Neuronal stem cell (in vitro differentiated cells): Measurements from ENCODE around the gene GADD45GIP1.
"Not testable (repeated sequence)": the region's sequence is repeated elsewhere in the genome, so short reads cannot be mapped to it uniquely, and the experiment has no call there.

Source experiments
- DNase-seq: peaks from one replicate; pipeline ENCODE4 v3.0.0-alpha.2; 2013; ENCODE audit warnings: low spot score
- H2AFZ ChIP-seq: one replicate; pipeline ENCODE4 v1.6.1; 2013; ENCODE audit warnings: mild to moderate bottlenecking, low read length, inconsistent platforms
- H2AK5ac ChIP-seq: 2 replicates; pipeline ENCODE4 v1.6.1; 2013; ENCODE audit warnings: low read depth, mild to moderate bottlenecking, inconsistent platforms, low read length, moderate library complexity, mixed read lengths
- H2BK120ac ChIP-seq: 2 replicates; pipeline ENCODE4 v1.6.1; 2013; ENCODE audit warnings: low read depth, mild to moderate bottlenecking, inconsistent platforms, low read length, moderate library complexity, mixed read lengths
- H2BK12ac ChIP-seq: one replicate; pipeline ENCODE4 v1.6.1; 2013; ENCODE audit warnings: low read length, inconsistent platforms
- H2BK15ac ChIP-seq: 2 replicates; pipeline ENCODE4 v1.6.1; 2013; ENCODE audit warnings: mild to moderate bottlenecking, low read length, inconsistent platforms, mixed read lengths
- H2BK5ac ChIP-seq: one replicate; pipeline ENCODE4 v1.6.1; 2013; ENCODE audit warnings: inconsistent platforms, mild to moderate bottlenecking, low read length, moderate library complexity
- H3K14ac ChIP-seq: one replicate; pipeline ENCODE4 v1.6.1; 2013; ENCODE audit warnings: low read length, inconsistent platforms
- H3K18ac ChIP-seq: 2 replicates; pipeline ENCODE4 v1.6.1; 2013; ENCODE audit warnings: low read length, inconsistent platforms
- H3K23ac ChIP-seq: 2 replicates; pipeline ENCODE4 v1.6.1; 2013; ENCODE audit warnings: low read depth, mild to moderate bottlenecking, mixed read lengths, low read length, inconsistent platforms; ENCODE audit not compliant: poor library complexity
- H3K27ac ChIP-seq: replicated peaks from 3 replicates; pipeline ENCODE4 v1.5.1; 2013; ENCODE audit warnings: low read length, inconsistent platforms
- H3K27me3 ChIP-seq, 3 experiments: 2 replicates each; pipeline ENCODE4 v1.6.1; 2013; ENCODE audit warnings: low read length in 3 of 3, mild to moderate bottlenecking in 2 of 3, inconsistent platforms in 1 of 3, low read depth in 1 of 3, mixed read lengths in 1 of 3, moderate library complexity in 1 of 3; ENCODE audit not compliant: control insufficient read depth in 3 of 3, insufficient read depth in 3 of 3
- H3K36me3 ChIP-seq, 2 donors: replicated peaks in 1 of 2; 2 replicates each; pipeline ENCODE4 v1.6.1; 2013; ENCODE audit warnings: low read length in 2 of 2; ENCODE audit not compliant: control insufficient read depth in 2 of 2, insufficient read depth in 2 of 2
- H3K4ac ChIP-seq: 2 replicates; pipeline ENCODE4 v1.6.1; 2013; ENCODE audit warnings: inconsistent platforms, mild to moderate bottlenecking, low read length, moderate library complexity
- H3K4me1 ChIP-seq, 2 donors: 1 replicate in 1 of 2; 2 replicates in 1 of 2; pipeline ENCODE4 v1.6.1; 2013; ENCODE audit warnings: low read length in 2 of 2, low read depth in 1 of 2; ENCODE audit not compliant: control insufficient read depth in 2 of 2, insufficient read depth in 1 of 2
- H3K4me2 ChIP-seq: one replicate; pipeline ENCODE4 v1.6.1; 2013; ENCODE audit warnings: mild to moderate bottlenecking, low read length, inconsistent platforms; ENCODE audit not compliant: insufficient read depth, poor library complexity, severe bottlenecking
- H3K4me3 ChIP-seq, 2 donors: 2 replicates each; pipeline ENCODE4 v1.5.1; 2013; ENCODE audit warnings: low read length in 2 of 2, mild to moderate bottlenecking in 2 of 2, inconsistent platforms in 1 of 2, moderate library complexity in 1 of 2
- H3K79me1 ChIP-seq: one replicate; pipeline ENCODE4 v1.6.1; 2013; ENCODE audit warnings: low read depth, mild to moderate bottlenecking, inconsistent platforms, low read length, moderate library complexity
- H3K9ac ChIP-seq: one replicate; pipeline ENCODE4 v1.6.1; 2013; ENCODE audit warnings: mild to moderate bottlenecking, low read depth, low read length, inconsistent platforms; ENCODE audit not compliant: poor library complexity
- H3K9me3 ChIP-seq, 2 donors: replicated peaks in 1 of 2; 2 replicates each; pipeline versions ENCODE3 to v1.6.1; 2013; ENCODE audit warnings: low read length in 2 of 2, mild to moderate bottlenecking in 2 of 2, inconsistent platforms in 1 of 2, low read depth in 1 of 2, mixed read lengths in 1 of 2, moderate library complexity in 1 of 2; ENCODE audit not compliant: control insufficient read depth in 2 of 2, insufficient read depth in 1 of 2
- H4K8ac ChIP-seq: one replicate; pipeline ENCODE4 v1.6.1; 2013; ENCODE audit warnings: low read depth, mild to moderate bottlenecking, inconsistent platforms, low read length, moderate library complexity
- H4K91ac ChIP-seq: one replicate; pipeline ENCODE4 v1.6.1; 2013; ENCODE audit warnings: low read length, low read depth, mild to moderate bottlenecking, inconsistent platforms; ENCODE audit not compliant: poor library complexity
- WGBS, 2 donors: extraction: QIAGEN DNeasy Blood & Tissue Kit; methylation state at CpG; one replicate each; pipeline ENCODE4 v1.1.7; 2013; ENCODE audit warnings: missing lambda C conversion rate in 2 of 2, mixed read lengths in 1 of 2; ENCODE audit not compliant: insufficient read length in 2 of 2, insufficient replicate concordance in 1 of 2; ENCODE audit errors: extremely low coverage in 2 of 2; 5-methylcytosine and 5-hydroxymethylcytosine counted together

GADD45GIP1 gene

GRCh38 chr19:12959481-12959880 is 2.5 kb upstream of the GADD45GIP1 start:
- Histone ChIP-seq H2AFZ (no peak overlapping the region), H2BK12ac (no peak overlapping the region), H3K27ac (no peak overlapping the region), H3K9ac (no peak overlapping the region), H3K79me1 (peaks cover 11% of the 10 kb centered on the region), H3K14ac (no peak overlapping the region), H2BK15ac (no peak overlapping the region), H3K9me3 (no peaks in the 10 kb centered on the region), H3K4me2 (no peak overlapping the region), H4K91ac (no peak overlapping the region), H3K18ac (no peak overlapping the region), H3K4me1 (no peaks in the 10 kb centered on the region), H3K4me3 (no peak overlapping the region), H3K36me3 (peaks cover 7 to 15% of the 10 kb centered on the region in 2 donors), H4K8ac (no peak overlapping the region), H3K27me3 (no peaks in the 10 kb centered on the region), H2BK5ac (no peak overlapping the region), H2BK120ac (no peak overlapping the region), H2AK5ac (no peak overlapping the region), H3K4ac (no peak overlapping the region), H3K23ac (no peak overlapping the region)
- DNase-seq = no peak
- WGBS, 2 donors = no CpG with 5 or more reads among the region's 6 CpGs

GRCh38 chr19:12957389-12957952 is 448 bp upstream of the GADD45GIP1 start:
- not testable (repeated sequence) for H2BK120ac ChIP-seq
- WGBS, 2 donors = no CpG with 5 or more reads among the region's 31 CpGs
- H3K27ac ChIP-seq = peak overlapping the region; percentile 69

GRCh38 chr19:12955996-12956395 is 1.0 kb downstream of the GADD45GIP1 start:
- H4K91ac ChIP-seq = no peak overlapping the region
- no peak for DNase-seq
- no peak overlapping the region for H3K27ac ChIP-seq
- peak overlapping the region; percentile 86 to 99 for H3K4me3 ChIP-seq
- no peaks in the 10 kb centered on the region for H3K27me3 ChIP-seq
- H3K36me3 ChIP-seq = peaks cover 22 to 49% of the 10 kb centered on the region in 2 donors
- H3K14ac ChIP-seq = no peak overlapping the region
- no peaks in the 10 kb centered on the region for H3K4me1 ChIP-seq
- no peak overlapping the region for H2AFZ ChIP-seq
- no peak overlapping the region for H3K4ac ChIP-seq
- H3K79me1 ChIP-seq = peaks cover 11% of the 10 kb centered on the region
- H2BK5ac ChIP-seq = no peak overlapping the region
- no peak overlapping the region for H2BK120ac ChIP-seq
- WGBS, 2 donors = no CpG with 5 or more reads among the region's 12 CpGs
- no peak overlapping the region for H3K23ac ChIP-seq
- peak overlapping the region; percentile 86 for H2AK5ac ChIP-seq
- no peak overlapping the region for H2BK15ac ChIP-seq
- H3K9me3 ChIP-seq = no peaks in the 10 kb centered on the region
- H3K9ac ChIP-seq = peak overlapping the region; percentile 50
- no peak overlapping the region for H4K8ac ChIP-seq
- H3K4me2 ChIP-seq = peak overlapping the region; percentile 71
- no peak overlapping the region for H2BK12ac ChIP-seq
- H3K18ac ChIP-seq = no peak overlapping the region

More at GRCh38 chr19:12957389-12957952, 448 bp upstream of the GADD45GIP1 start:
- not testable (repeated sequence) for H3K9ac ChIP-seq, H3K4me1 ChIP-seq, H3K27me3 ChIP-seq, H4K8ac ChIP-seq, DNase-seq, H2BK12ac ChIP-seq, H3K14ac ChIP-seq, H4K91ac ChIP-seq, H3K23ac ChIP-seq, H2BK15ac ChIP-seq, H3K4ac ChIP-seq, H2BK5ac ChIP-seq, H3K9me3 ChIP-seq, H2AK5ac ChIP-seq, H3K18ac ChIP-seq
- Histone ChIP-seq H3K4me2 (peak overlapping the region; percentile 71), H3K4me3 (peak overlapping the region in 1 of 2 donors; percentile 99), H2AFZ (peak overlapping the region; percentile 96), H3K79me1 (peaks cover 11% of the 10 kb centered on the region), H3K36me3 (peaks cover 12 to 36% of the 10 kb centered on the region in 2 donors)

- H3K4ac ChIP-seq, H3K27ac ChIP-seq, H2BK15ac ChIP-seq, H3K14ac ChIP-seq, H2BK120ac ChIP-seq, H3K27me3 ChIP-seq, H2BK5ac ChIP-seq, H3K9me3 ChIP-seq, H2AFZ ChIP-seq, H3K18ac ChIP-seq, H3K23ac ChIP-seq, H3K4me1 ChIP-seq, H2BK12ac ChIP-seq, H4K91ac ChIP-seq, DNase-seq, H4K8ac ChIP-seq, H2AK5ac ChIP-seq: not testable (repeated sequence)
- Histone ChIP-seq H3K4me3 (peak overlapping the region in 1 of 2 donors; percentile 99), H3K4me2 (peak overlapping the region; percentile 71), H3K9ac (peak overlapping the region; percentile 50), H3K79me1 (peaks cover 11% of the 10 kb centered on the region), H3K36me3 (peaks cover 24 to 53% of the 10 kb centered on the region in 2 donors)
- WGBS, 2 donors = no CpG with 5 or more reads among the region's 9 CpGs
Measured at GRCh38 chr19:12955575-12955974, 1.4 kb downstream of the GADD45GIP1 start.
